ENCODE results near the gene ROR1. TPM values are rescaled to one million over a fixed set of nuclear protein-coding genes. Genes with fewer than 3 reads are reported as not detected.

The ROR1 gene
- total RNA-seq, 4 donors from 2014 or later: 0.73 to 2.6 (median 1.4) TPM

DNA sequence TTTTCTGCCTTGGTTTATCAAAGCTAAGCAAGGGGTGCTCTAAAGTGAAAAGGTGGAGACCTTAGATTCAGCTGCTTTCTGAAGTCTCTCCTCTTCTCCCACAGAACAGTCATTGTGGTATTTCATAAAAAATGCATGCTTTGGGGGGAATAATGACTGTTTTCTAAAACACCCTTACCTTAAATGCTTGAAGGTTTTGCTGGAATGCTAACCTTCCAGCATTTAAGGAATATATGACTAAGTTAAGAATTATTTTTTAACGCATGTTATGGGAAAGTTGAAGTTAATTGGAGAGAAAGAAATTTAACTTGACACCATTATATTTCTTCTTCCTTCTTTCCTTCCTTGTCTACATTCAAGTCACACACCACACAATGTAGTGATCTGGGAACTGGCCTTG is 162.5 kb downstream of the ROR1 start:
- 93 to 100% methylated on average over 1 of the region's 1 CpG for WGBS, 2 donors
- no peak for DNase-seq
- intact Hi-C loops (cut with DNase I): no loop called here
- Histone ChIP-seq H3K4me3 (replicated peaks in 1 of 3) (no peak overlapping the region), H3K27me3 (no peaks in the 10 kb centered on the region), H3K27ac (no peak overlapping the region), H3K9me3 (no peaks in the 10 kb centered on the region), H3K36me3 (no peaks in the 10 kb centered on the region), H3K4me1 (no peaks in the 10 kb centered on the region)
- TF ChIP-seq, protein P1, sequence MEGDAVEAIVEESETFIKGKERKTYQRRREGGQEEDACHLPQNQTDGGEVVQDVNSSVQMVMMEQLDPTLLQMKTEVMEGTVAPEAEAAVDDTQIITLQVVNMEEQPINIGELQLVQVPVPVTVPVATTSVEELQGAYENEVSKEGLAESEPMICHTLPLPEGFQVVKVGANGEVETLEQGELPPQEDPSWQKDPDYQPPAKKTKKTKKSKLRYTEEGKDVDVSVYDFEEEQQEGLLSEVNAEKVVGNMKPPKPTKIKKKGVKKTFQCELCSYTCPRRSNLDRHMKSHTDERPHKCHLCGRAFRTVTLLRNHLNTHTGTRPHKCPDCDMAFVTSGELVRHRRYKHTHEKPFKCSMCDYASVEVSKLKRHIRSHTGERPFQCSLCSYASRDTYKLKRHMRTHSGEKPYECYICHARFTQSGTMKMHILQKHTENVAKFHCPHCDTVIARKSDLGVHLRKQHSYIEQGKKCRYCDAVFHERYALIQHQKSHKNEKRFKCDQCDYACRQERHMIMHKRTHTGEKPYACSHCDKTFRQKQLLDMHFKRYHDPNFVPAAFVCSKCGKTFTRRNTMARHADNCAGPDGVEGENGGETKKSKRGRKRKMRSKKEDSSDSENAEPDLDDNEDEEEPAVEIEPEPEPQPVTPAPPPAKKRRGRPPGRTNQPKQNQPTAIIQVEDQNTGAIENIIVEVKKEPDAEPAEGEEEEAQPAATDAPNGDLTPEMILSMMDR (IDR thresholded peaks at IDR 0.05): no peak
- TF ChIP-seq POLR2A (IDR thresholded peaks at IDR 0.05): no peak

DNA sequence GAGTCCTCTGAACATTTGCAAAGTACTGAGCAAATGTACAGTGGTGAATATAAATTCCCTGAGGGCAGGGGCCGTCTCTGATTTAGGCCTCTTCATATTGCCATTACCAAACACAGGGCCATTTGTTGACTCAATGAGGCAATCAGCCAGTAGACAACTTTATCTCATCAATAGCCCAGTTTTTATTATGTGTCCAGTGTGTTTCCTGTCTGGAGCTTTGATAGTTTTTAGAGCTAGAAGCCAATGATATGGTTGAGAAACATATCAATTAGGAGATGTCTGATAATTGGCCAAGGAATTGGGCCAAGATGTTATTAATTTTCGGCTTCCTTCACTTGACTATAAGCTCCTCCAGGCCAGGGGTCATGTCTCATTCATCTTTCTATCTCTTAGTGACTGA is 163.0 kb downstream of the ROR1 start:
- Histone ChIP-seq H3K4me3 (replicated peaks in 1 of 3) (no peak overlapping the region), H3K9me3 (no peaks in the 10 kb centered on the region), H3K36me3 (no peaks in the 10 kb centered on the region), H3K27ac (no peak overlapping the region), H3K4me1 (no peaks in the 10 kb centered on the region), H3K27me3 (no peaks in the 10 kb centered on the region)
- intact Hi-C loops (cut with DNase I): no loop called here
- DNase-seq: no peak
- 78 to 87% methylated on average over 2 of the region's 2 CpGs for WGBS, 2 donors
- no peak for TF ChIP-seq POLR2A (IDR thresholded peaks at IDR 0.05)
- TF ChIP-seq, protein P1 (IDR thresholded peaks at IDR 0.05): no peak

DNA sequence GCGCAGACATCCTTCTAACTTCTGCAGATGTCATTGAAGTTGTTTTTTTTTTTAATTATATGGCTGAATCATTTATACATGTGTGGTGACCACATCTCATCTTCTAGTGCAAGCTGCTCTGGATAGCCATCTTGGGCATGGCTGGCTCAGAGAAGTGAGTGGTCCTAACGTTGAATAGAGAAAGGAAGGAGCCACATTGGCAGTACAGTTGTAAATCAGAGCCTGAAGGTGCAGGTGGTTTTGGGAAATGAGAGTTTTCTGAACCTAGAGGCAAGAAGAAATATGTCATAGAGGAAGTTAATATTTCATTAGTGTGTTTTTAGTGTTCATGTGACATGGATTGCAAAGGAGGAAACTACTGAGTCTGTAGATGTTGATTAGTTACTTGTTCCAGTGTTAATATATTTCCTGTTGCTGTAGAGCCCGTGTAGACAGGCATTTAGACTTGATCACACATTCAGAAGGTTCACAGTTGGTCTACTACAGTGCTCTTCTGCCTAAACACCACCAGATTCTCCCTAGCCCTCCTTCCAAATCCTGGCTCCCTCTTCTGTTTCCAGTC is 163.7 kb downstream of the ROR1 start:
- Histone ChIP-seq H3K4me1 (no peaks in the 10 kb centered on the region), H3K27ac (no peak overlapping the region), H3K27me3 (no peaks in the 10 kb centered on the region), H3K36me3 (no peaks in the 10 kb centered on the region), H3K4me3 (replicated peaks in 1 of 3) (no peak overlapping the region), H3K9me3 (no peaks in the 10 kb centered on the region)
- no peak for DNase-seq
- intact Hi-C loops (cut with DNase I): no loop called here
- 60 to 65% methylated on average over 3 of the region's 3 CpGs for WGBS, 2 donors
- TF ChIP-seq, protein P1 (IDR thresholded peaks at IDR 0.05): no peak
- TF ChIP-seq POLR2A (IDR thresholded peaks at IDR 0.05): no peak

DNA sequence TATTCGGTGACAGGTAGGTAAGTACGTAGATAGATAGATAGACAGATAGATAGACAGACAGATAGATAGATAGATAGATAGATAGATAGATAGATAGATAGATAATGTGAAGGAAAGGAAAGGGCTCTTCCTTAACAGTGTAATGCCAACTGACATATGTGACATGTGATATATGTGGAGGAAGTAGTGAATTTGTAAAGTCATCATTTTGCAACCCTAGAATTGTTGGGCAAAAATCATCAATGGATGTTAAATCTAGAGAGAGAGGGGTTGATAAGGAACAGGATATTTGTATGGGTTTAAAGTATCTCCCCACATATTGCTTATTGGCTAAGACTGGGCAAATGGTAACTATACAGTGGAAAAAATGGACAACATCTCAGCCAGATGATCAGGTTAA is 166.6 kb downstream of the ROR1 start:
- Histone ChIP-seq H3K36me3 (no peaks in the 10 kb centered on the region), H3K27ac (no peak overlapping the region), H3K4me3 (replicated peaks in 1 of 3) (no peak overlapping the region), H3K9me3 (no peaks in the 10 kb centered on the region), H3K27me3 (no peaks in the 10 kb centered on the region), H3K4me1 (no peaks in the 10 kb centered on the region)
- DNase-seq: no peak
- intact Hi-C loops (cut with DNase I): no loop called here
- TF ChIP-seq POLR2A (IDR thresholded peaks at IDR 0.05): no peak
- TF ChIP-seq, protein P1 (IDR thresholded peaks at IDR 0.05): no peak
- 94 to 96% methylated on average over 2 of the region's 2 CpGs for WGBS, 2 donors

DNA sequence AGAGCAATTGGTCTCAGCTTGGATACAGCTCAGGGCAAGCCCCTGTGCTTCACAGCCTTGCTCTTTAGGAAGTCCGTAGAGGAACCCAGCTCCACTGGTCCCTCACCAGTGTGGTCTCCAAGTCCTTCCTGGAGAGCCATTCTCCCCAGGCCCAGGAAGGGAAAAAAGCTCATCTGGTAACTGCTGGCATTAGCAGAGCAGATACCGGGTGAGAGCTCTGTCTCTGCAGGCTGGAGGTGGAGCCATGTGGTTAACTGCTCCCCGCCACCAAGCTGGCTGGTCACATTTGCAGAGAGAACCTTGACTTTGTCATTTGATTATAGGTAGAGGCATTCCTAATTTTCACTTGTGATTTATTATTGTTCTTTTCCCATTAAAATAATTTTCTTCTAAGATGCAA is 169.6 kb downstream of the ROR1 start:
- Histone ChIP-seq H3K4me3 (replicated peaks in 1 of 3) (no peak overlapping the region), H3K27ac (no peak overlapping the region), H3K4me1 (no peaks in the 10 kb centered on the region), H3K9me3 (no peaks in the 10 kb centered on the region), H3K36me3 (no peaks in the 10 kb centered on the region), H3K27me3 (no peaks in the 10 kb centered on the region)
- intact Hi-C loops (cut with DNase I): no loop called here
- 80 to 92% methylated on average over 3 of the region's 3 CpGs for WGBS, 2 donors
- no peak for TF ChIP-seq POLR2A (IDR thresholded peaks at IDR 0.05)
- TF ChIP-seq, protein P1 (IDR thresholded peaks at IDR 0.05): no peak
- no peak for DNase-seq

Data from thyroid gland (tissue), 4 donors.